Measurements from ENCODE around the gene CCDC12. TPM values are rescaled to one million over a fixed set of nuclear protein-coding genes. Genes with fewer than 3 reads are reported as not detected.

The CCDC12 gene
- total RNA-seq, 2 donors from 2014 or later = 49.3 to 55.2 TPM

DNA sequence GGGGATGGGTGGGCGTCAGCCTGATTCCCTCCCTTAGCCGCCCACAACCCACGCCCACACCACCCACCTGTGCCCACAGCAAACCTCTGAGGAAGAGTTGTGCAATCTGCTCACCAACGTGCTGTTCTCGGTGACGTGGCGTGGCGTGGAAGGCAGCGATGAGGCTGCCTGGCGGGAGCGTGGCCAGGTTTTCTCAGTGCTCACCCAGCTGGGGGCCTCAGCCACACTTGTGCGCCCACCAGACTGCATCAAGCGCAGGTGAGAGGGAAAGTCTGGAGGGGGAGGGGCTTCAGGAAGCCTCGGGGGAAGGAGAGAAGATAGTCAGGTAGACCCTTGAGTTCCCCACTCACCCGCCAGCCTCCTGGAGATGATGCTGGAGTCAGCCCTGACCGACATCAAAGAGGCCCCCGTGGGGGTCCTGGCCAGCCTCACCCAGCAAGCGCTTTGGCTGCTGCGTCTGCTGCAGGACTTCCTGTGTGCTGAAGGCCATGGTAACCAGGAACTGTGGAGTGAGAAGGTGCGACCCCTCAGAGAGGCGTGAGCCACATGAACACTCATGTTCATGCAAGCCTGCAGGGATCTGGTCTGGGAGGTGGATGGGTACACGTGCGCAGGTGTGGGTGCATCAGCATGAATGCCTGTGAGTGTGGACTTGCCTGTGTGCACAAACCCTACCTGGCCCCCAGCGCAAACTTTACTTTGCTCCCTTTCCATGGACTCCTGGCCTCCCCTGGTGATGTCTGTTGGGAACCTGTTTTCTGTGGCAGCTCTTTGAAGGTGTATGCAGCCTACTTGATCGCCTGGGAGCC, 24.6 kb upstream of the CCDC12 start:
- Mint-ChIP-seq H3K27ac (peak overlapping the region in 1 of 2 donors; percentile 5), H3K9me3 (no peaks in the 10 kb centered on the region), H3K36me3 (peaks cover 0 to 10% of the 10 kb centered on the region in 2 donors)
- ATAC-seq (no peak), DNase-seq (ENCODE audit: low spot score in 2 of 2) (no peak)

DNA sequence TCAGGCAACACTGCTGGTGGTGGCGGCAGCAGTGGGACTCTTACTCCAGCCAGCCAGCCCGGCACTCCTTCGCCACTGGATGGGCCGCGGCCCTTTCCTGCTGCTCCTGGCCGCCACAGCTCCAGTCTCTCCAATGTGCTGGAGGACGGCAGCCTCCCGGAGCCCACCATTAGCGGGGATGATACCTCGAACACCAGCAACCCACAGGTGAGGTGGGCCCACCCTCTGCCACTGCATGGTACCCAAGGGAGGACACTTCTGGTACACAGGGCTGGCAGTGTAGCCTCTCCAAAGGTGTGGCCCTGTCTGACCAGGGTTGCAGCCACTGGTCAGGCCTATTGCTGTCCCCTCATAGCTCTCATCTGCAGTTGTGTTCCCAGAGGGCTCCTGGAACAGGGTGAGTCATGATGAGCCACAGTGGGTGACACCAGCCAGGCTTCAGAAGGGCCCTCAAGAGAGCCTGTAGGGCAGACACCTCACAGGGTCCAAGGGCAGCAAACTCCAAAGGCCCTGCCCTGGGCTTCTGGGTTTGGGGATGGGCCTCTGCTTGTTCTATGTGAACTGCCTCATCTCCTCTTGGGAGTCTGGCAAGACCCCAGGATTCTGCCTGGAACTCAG, 23.8 kb upstream of the CCDC12 start:
- DNase-seq (ENCODE audit: low spot score in 2 of 2) = no peak
- ATAC-seq = peak in 1 of 2 donors; percentile 70
- H3K9me3 Mint-ChIP-seq = no peaks in the 10 kb centered on the region
- H3K36me3 Mint-ChIP-seq = peaks cover 0 to 10% of the 10 kb centered on the region in 2 donors
- H3K27ac Mint-ChIP-seq = peak overlapping the region in 1 of 2 donors; percentile 5

DNA sequence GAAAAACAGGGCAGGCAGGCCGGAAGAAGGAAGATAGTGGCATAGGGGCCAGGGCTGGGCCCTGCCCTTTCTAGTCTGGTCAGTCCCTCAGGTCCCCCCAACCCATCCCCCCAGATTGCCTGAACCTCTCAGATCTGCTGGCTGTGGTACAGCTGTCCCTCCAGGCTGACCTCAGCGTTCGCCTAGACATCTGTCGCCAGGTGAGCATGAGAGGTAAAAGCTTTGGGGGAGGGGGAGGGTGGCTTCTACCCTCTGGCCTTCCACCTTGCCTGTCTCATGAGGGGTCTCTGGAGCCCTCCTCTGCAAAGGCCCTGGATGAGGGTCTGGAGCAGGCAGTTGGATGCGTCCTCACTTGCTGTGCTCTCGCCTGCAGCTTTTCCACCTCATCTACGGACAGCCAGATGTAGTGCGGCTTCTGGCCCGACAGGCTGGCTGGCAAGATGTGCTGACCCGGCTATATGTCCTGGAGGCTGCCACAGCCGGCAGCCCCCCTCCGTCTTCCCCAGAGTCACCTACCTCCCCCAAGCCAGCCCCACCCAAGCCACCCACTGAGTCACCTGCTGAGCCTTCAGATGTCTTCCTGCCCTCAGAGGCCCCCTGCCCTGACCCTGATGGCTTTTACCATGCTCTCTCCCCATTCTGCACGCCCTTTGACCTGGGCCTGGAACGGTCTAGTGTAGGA, 23.1 kb upstream of the CCDC12 start:
- ATAC-seq (no peak), DNase-seq (ENCODE audit: low spot score in 2 of 2) (no peak)
- peak overlapping the region in 1 of 2 donors; percentile 5 for H3K27ac Mint-ChIP-seq
- peaks cover 0 to 10% of the 10 kb centered on the region in 2 donors for H3K36me3 Mint-ChIP-seq
- H3K9me3 Mint-ChIP-seq = no peaks in the 10 kb centered on the region

DNA sequence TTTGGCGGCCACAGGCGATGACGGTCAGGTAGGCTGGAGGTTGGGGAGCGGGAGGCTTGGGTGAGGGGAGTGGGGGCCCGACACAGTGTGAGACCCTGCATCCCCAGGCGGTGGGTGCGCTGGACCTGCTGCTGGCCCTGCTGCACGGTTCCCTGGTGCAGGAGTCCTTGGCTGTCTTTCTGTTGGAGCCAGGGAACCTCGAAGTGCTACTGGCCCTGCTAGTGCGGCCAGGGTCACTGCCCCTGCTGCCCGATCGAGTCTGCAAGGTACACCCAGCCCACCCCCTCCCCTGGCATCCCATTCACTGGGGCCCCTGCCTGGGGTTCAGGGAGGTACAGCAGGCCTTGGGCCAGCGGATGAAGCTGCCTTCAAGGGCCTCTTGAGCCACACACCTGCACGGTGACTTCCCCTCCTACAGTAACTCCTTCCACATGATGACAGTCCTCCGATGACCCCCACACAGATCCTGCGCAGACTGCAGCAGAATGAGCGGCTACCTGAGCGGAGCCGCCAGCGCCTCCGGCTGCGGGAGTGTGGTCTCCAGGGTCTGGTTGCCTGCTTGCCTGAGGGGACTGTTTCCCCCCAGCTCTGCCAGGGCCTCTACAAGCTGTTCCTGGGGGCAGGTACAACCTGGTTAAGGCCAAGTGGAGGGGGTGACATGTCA, 22.4 kb upstream of the CCDC12 start:
- Mint-ChIP-seq H3K9me3 (no peaks in the 10 kb centered on the region), H3K36me3 (peaks cover 0 to 10% of the 10 kb centered on the region in 2 donors), H3K27ac (no peak overlapping the region)
- DNase-seq (ENCODE audit: low spot score in 2 of 2) (no peak), ATAC-seq (peak in 1 of 2 donors; percentile 9)

DNA sequence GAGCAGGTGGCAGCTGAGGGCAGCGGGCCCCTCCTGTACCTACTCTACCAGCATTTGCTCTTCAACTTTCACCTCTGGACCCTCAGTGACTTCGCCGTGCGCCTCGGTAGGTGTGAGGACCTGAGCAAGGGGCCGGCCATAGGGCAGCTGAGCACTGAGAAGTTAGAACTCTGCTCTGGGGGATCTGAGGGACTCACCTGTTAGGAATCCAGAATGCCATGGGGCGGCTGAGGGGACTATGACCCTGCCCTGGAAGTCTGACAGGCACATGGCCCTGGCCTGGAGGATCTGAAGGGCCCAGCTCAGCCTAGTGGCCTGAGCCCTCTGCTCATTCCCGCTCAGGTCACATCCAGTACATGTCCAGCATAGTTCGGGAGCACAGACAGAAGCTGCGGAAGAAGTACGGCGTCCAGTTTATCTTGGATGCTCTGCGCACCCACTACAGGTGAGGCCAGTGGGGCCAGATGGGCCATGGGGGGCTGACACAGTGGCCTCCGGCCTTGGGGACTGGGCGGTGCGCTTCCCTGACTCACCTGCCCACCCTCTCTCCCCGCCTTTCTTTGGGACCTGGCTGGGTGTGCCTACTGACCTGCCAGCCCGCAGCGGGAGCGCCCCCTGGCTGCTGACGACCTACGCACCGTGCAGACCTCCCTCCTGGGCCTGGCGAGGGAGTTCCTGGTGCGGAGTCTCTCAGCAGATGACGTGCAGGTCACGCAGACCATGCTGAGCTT, 21.7 kb upstream of the CCDC12 start:
- DNase-seq (ENCODE audit: low spot score in 2 of 2) (peak in 1 of 2 donors; percentile 79), ATAC-seq (peak; percentile 67 to 77)
- Mint-ChIP-seq H3K27ac (peak overlapping the region in 1 of 2 donors; percentile 70), H3K36me3 (peaks cover 0 to 10% of the 10 kb centered on the region in 2 donors), H3K9me3 (no peaks in the 10 kb centered on the region)

DNA sequence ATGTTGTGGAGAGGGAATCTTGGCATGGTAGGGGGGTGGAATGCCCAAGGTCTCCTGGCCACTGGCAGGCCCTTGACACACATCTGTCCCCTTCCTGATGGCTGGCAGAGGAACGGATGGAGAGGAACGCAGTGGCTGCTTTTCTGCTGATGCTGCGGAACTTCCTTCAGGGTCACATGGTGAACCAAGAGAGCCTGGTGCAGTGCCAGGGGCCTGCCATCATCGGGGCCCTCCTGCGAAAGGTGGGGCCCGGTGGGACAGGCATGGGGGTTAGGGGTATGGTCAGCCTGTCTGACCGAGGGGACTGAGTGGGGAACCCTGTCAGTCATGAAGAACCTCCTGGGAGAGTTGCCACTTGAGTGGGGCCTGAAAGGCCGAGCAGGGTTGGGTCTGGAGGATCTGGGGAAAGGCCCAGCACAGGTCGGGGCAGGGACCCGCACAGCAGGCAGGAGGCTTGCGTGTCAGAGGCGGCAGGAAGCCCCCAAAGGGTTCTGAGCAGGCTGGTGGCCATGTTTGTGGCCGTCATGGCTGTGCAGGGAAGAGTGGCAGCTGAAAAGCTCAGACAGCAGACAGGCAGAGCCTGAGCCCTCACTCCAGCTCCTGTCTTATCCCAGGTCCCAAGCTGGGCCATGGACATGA, 21.0 kb upstream of the CCDC12 start:
- Mint-ChIP-seq H3K36me3 (peaks cover 0 to 10% of the 10 kb centered on the region in 2 donors), H3K27ac (peak overlapping the region in 1 of 2 donors; percentile 63), H3K9me3 (no peaks in the 10 kb centered on the region)
- DNase-seq (ENCODE audit: low spot score in 2 of 2) = no peak
- ATAC-seq = no peak

DNA sequence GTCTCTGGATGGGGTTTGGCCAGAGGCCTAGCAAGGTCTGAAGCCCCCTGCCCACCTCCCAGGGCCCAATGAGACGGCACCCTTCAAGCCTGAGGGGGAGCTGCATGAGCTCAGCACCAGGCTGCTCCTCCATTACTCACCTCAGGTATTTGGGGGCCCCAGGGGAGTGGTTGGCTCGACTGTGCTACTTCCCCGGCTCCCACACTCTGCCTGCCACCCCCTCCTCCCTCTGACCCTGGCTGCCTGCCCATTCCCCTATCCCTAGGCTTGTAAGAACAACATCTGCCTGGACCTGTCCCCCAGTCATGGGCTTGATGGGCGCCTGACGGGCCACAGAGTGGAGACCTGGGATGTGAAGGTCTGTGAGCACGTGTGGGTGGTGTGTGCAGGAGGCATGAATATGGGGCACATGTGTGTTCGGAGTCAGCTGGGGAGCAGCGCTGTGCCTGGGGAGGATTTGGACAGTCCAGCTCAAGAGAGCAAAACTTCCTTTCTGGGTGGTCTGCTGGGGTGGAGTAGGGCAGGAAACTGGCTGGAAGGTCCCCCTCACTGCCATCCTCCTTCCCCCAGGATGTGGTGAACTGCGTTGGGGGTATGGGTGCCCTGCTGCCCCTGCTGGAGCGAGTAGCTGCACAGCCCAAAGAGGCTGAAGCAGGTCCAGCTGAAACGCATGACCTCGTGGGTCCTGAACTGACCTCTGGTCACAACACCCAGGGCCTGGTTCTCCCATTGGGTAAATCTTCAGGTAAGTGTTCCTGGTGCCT, 20.3 kb upstream of the CCDC12 start:
- H3K27ac Mint-ChIP-seq = peak overlapping the region in 1 of 2 donors; percentile 63
- no peaks in the 10 kb centered on the region for H3K9me3 Mint-ChIP-seq
- no peak for ATAC-seq
- H3K36me3 Mint-ChIP-seq = peaks cover 0 to 10% of the 10 kb centered on the region in 2 donors
- no peak for DNase-seq (ENCODE audit: low spot score in 2 of 2)

DNA sequence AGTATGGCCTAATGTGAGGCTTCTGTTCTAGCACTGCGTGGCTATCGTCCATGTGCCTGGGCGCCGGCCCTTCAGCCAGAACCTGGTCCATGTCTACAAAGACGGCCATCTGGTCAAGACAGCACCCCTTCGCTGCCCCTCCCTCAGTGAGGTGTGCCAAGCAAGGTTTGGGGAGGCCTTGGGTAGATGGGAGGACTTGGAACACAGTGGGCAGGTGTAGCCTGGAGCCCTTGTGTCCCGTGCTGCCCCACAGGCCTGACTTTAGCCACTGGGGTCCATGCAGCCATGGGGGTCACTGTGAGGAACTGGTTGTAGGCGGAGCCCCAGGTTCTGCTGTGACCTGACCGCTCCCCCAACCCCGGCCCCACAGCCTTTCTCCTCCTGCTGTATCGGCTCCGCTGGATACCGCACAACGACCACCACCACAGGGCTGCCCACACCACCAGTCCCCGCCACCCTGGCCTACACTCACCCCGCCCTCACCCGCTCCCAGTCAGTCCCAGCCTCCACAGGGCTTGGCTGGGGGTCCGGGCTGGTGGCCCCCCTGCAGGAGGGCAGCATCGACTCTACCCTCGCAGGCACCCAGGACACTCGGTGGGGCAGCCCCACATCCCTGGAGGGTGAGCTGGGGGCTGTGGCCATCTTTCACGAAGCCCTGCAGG, 19.5 kb upstream of the CCDC12 start:
- no peaks in the 10 kb centered on the region for H3K9me3 Mint-ChIP-seq
- no peak for ATAC-seq
- H3K36me3 Mint-ChIP-seq = peaks cover 0 to 10% of the 10 kb centered on the region in 2 donors
- H3K27ac Mint-ChIP-seq = no peak overlapping the region
- no peak for DNase-seq (ENCODE audit: low spot score in 2 of 2)

DNA sequence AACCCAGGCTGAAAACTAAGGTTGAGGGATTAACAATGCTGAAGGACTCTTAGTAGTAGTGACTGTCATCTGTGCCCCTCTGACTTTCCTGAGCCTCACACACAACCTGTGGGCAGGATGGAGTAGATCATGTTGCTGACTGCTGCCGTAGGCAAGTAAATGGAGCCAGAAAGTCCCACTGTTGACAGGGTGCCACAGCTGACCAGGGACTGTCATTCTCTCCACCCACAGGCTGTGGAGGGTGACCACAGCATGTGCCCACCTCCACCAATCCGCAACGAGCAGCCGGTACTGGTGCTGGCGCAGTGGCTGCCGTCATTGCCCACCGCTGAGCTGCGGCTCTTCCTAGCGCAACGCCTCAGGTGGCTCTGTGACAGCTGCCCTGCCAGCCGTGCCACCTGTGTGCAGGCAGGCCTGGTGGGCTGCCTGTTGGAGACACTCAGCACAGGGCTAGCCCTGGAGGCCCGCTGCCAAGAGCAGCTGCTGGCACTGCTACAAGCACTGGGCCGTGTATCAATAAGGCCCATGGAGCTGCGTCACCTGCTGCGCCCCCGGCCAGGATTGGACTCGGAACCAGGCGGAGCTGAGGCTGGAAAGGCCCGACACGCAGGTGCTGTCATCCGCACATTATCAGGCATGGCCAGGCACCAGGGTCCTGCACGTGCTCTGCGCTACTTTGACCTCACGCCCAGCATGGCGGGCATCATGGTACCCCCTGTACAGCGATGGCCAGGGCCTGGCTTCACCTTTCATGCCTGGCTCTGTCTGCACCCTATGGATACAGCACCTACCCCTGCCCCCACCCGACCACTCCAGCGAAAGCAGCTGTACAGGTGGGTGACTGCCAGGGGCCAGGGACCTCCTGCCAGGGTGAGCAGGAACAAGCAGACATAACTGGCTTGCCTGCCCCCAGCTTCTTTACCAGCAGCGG, 18.5 kb upstream of the CCDC12 start:
- DNase-seq (ENCODE audit: low spot score in 2 of 2) (no peak), ATAC-seq (no peak)
- no peaks in the 10 kb centered on the region for H3K9me3 Mint-ChIP-seq
- peaks cover 0 to 7% of the 10 kb centered on the region in 2 donors for H3K36me3 Mint-ChIP-seq
- H3K27ac Mint-ChIP-seq = peak overlapping the region in 1 of 2 donors; percentile 12

DNA sequence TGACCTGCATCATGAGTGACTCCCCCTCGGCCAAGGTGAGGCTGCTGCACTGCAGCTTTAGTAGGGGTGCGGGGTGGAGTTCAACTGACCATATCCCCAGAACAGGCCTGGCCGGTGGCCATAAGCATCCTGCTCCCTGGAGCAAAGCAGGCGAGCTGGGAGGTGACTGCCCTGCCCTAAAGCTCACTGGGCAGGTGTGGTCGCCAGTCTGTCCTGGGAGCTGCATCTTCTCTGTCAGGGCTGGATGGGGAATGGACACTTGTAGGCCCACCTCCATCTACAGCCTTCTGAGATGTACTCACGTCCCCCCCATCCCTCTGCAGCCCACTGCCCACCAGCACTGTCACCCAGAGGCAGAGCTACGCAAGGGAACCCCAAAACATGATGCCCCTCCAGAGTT, 17.4 kb upstream of the CCDC12 start:
- Mint-ChIP-seq H3K36me3 (peaks cover 0 to 4% of the 10 kb centered on the region in 2 donors), H3K27ac (peak overlapping the region in 1 of 2 donors; percentile 12), H3K9me3 (no peaks in the 10 kb centered on the region)
- no peak for DNase-seq (ENCODE audit: low spot score in 2 of 2)
- no peak for ATAC-seq

DNA sequence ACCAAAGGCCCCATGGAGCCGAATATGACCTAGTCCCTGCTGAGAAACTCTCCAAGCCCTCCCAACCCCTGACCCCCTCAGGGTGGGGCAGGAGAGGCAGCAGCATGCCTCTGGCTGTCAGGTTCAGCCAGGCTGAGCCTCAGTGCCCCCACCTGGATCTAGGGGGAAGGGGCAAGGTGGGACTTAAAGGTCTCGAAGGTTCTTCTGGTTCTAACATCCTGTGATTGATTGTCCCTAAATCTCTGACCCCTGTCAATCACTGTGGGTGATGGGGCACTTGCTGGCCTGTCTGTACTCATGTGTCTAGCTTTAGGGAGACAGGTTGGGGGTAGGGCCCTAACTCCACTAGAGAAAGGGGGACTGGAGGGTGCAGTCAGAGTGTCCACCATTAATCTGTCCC, 16.7 kb upstream of the CCDC12 start:
- ATAC-seq (no peak), DNase-seq (ENCODE audit: low spot score in 2 of 2) (no peak)
- Mint-ChIP-seq H3K9me3 (no peaks in the 10 kb centered on the region), H3K27ac (peak overlapping the region in 1 of 2 donors; percentile 12), H3K36me3 (peaks cover 0 to 3% of the 10 kb centered on the region in 2 donors)

DNA sequence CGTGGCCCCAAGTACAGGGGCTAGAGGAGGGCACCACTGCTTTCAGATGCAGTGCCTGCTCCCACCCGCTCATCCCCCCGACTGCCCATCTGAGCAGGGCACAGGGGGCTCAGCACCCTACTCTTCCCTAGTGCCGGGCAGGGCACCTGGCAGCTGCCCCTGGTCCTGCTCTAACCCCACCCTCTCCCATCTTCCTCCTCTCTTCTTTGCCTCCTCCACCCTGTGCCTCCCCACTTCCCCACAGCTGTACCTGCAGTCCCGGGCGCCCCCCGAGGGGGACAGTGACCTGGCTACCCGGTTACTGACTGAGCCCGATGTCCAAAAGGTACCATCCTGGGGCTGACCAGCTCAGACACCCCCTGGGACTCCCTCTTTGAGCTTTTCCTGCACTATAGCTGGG, 15.7 kb upstream of the CCDC12 start:
- H3K36me3 Mint-ChIP-seq = no peaks in the 10 kb centered on the region
- ATAC-seq (no peak), DNase-seq (ENCODE audit: low spot score in 2 of 2) (no peak)
- H3K27ac Mint-ChIP-seq = peak overlapping the region in 1 of 2 donors; percentile 72
- no peaks in the 10 kb centered on the region for H3K9me3 Mint-ChIP-seq

DNA sequence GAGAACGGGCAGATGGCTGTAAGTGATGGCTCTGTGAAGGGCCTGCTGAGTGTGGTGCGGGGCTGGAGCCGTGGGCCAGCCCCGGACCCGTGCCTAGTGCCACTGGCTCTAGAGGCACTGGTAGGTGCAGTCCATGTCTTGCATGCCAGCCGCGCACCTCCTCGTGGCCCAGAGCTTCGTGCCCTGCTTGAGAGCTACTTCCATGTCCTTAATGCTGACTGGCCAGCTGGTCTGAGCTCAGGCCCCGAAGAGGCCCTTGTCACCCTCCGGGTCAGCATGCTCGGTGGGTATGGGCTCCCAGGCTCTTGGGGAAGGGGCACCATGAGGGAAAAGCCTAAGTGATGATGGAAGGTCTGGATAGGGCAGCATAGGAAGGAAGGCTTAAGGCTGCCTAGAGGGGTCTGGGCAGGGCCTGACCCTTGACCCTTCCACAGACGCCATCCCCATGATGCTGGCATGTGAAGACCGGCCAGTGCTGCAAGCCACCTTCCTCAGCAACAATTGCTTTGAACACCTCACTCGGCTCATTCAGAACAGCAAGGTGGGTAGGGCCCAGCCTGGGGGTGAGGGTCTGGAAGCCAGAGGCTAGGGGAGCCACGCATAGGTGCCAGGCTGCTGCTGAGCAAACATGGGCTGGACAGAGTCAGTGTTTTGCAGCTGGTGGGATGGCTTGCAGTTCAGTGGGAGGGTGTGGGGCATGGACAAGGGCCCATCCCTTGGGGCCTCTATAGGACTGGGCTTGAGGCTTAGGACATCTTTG, 15.0 kb upstream of the CCDC12 start:
- Mint-ChIP-seq H3K36me3 (no peaks in the 10 kb centered on the region), H3K27ac (peak overlapping the region in 1 of 2 donors; percentile 22), H3K9me3 (no peaks in the 10 kb centered on the region)
- ATAC-seq (no peak), DNase-seq (ENCODE audit: low spot score in 2 of 2) (no peak)

All from activated naive CD4-positive, alpha-beta T cell treated with anti-CD3 and anti-CD28 coated beads, Interleukin-2, amount 50 U/mL, for 72 hours (primary cell).